ENCODE results near the gene SLC6A7.
"Not testable (repeated sequence)": the region's sequence is repeated elsewhere in the genome, so short reads cannot be mapped to it uniquely, and the experiment has no call there.

GRCh38 chr5:150233706-150234105 is 43.8 kb downstream of the SLC6A7 start:
- TF ChIP-seq CTCF (IDR thresholded peaks at IDR 0.05; ENCODE audit: low read depth, low read length, poor library complexity, severe bottlenecking); EZH2phosphoT487 (IDR thresholded peaks at IDR 0.05; ENCODE audit: borderline replicate concordance, low read length): not testable (repeated sequence)

All from DOHH2 (cell line).